Stimulated activated naive CD8-positive, alpha-beta T cell treated with anti-CD3 and anti-CD28 coated beads, Interleukin-15, amount 100 ng/mL, for 72 hours (primary cell): ENCODE measurements around the gene SRBD1.
"Not testable (repeated sequence)": the region's sequence is repeated elsewhere in the genome, so short reads cannot be mapped to it uniquely, and the experiment has no call there.

Experiments
- ATAC-seq: fragments of 150-1000 bp; cut with Tn5 transposase; 2 replicates; pipeline ENCODE4 v1.10.0; 2021; ENCODE audit warnings: mild to moderate bottlenecking, moderate library complexity
- DNase-seq, 2 donors: peaks; one replicate each; pipeline ENCODE4 v3.0.0; 2021 to 2022
- H3K27ac Mint-ChIP-seq, 2 donors: one replicate each; pipeline ENCODE4 v1.8.0; 2022; ENCODE audit warnings: mild to moderate bottlenecking in 2 of 2, mixed read lengths in 2 of 2, moderate library complexity in 2 of 2
- H3K27me3 Mint-ChIP-seq: one replicate; pipeline ENCODE4 v1.8.0; 2022; ENCODE audit warnings: mixed read lengths
- H3K4me1 Mint-ChIP-seq: one replicate; pipeline ENCODE4 v1.8.0; 2022; ENCODE audit warnings: mild to moderate bottlenecking, mixed read lengths
- H3K4me3 Mint-ChIP-seq, 2 donors: one replicate each; pipeline ENCODE4 v1.8.0; 2022; ENCODE audit warnings: mild to moderate bottlenecking in 2 of 2, mixed read lengths in 2 of 2, moderate library complexity in 1 of 2
- H3K9me3 Mint-ChIP-seq, 2 donors: one replicate each; pipeline ENCODE4 v1.8.0; 2022; ENCODE audit warnings: mixed read lengths in 2 of 2

SRBD1 gene

GRCh38 chr2:45448217-45448616 lies 162.8 kb downstream of the SRBD1 start:
- no peak for ATAC-seq
- Mint-ChIP-seq H3K4me3 (no peak overlapping the region), H3K27ac (no peak overlapping the region), H3K9me3 (no peaks in the 10 kb centered on the region), H3K4me1 (no peaks in the 10 kb centered on the region), H3K27me3 (no peaks in the 10 kb centered on the region)
- DNase-seq, result no peak

- Mint-ChIP-seq H3K4me1 (no peaks in the 10 kb centered on the region), H3K27me3 (no peaks in the 10 kb centered on the region), H3K4me3 (no peak overlapping the region), H3K27ac (no peak overlapping the region), H3K9me3 (no peaks in the 10 kb centered on the region)
- no peak for ATAC-seq
- no peak for DNase-seq
Observed at GRCh38 chr2:45446016-45446415, 165.1 kb downstream of the SRBD1 start.

GRCh38 chr2:45445037-45445436 lies 166.0 kb downstream of the SRBD1 start:
- DNase-seq, result no peak
- Mint-ChIP-seq H3K4me3 (no peak overlapping the region), H3K27me3 (no peaks in the 10 kb centered on the region), H3K4me1 (no peaks in the 10 kb centered on the region), H3K9me3 (no peaks in the 10 kb centered on the region), H3K27ac (no peak overlapping the region)
- ATAC-seq, result no peak

- no peak overlapping the region for H3K4me3 Mint-ChIP-seq
- no peaks in the 10 kb centered on the region for H3K27me3 Mint-ChIP-seq
- H3K9me3 Mint-ChIP-seq, result peaks cover 5 to 9% of the 10 kb centered on the region in 2 donors
- DNase-seq (no peak), ATAC-seq (no peak)
- no peaks in the 10 kb centered on the region for H3K4me1 Mint-ChIP-seq
- no peak overlapping the region for H3K27ac Mint-ChIP-seq
Observed at GRCh38 chr2:45443012-45443411, 168.1 kb downstream of the SRBD1 start.

GRCh38 chr2:45442026-45442425 lies 169.0 kb downstream of the SRBD1 start:
- Mint-ChIP-seq H3K27ac (no peak overlapping the region), H3K4me1 (no peaks in the 10 kb centered on the region), H3K27me3 (no peaks in the 10 kb centered on the region), H3K9me3 (peaks cover 14 to 16% of the 10 kb centered on the region in 2 donors), H3K4me3 (no peak overlapping the region)
- DNase-seq (no peak), ATAC-seq (no peak)

- no peak for DNase-seq
- Mint-ChIP-seq H3K9me3 (peaks cover 14 to 18% of the 10 kb centered on the region in 2 donors), H3K27ac (no peak overlapping the region), H3K4me1 (peaks cover under 1% of the 10 kb centered on the region), H3K4me3 (no peak overlapping the region), H3K27me3 (no peaks in the 10 kb centered on the region)
- no peak for ATAC-seq
Observed at GRCh38 chr2:45441571-45441970, 169.5 kb downstream of the SRBD1 start.

- H3K27ac Mint-ChIP-seq, result no peak overlapping the region
- H3K9me3 Mint-ChIP-seq, result peaks cover 14 to 23% of the 10 kb centered on the region in 2 donors
- H3K4me1 Mint-ChIP-seq, result peaks cover 6% of the 10 kb centered on the region
- ATAC-seq, result no peak
- H3K4me3 Mint-ChIP-seq, result no peak overlapping the region
- H3K27me3 Mint-ChIP-seq, result no peaks in the 10 kb centered on the region
- DNase-seq, result no peak
Observed at GRCh38 chr2:45439788-45440773, 171.0 kb downstream of the SRBD1 start.

- Mint-ChIP-seq H3K4me1 (peaks cover 6% of the 10 kb centered on the region), H3K4me3 (no peak overlapping the region), H3K9me3 (peaks cover 14 to 23% of the 10 kb centered on the region in 2 donors), H3K27me3 (no peaks in the 10 kb centered on the region), H3K27ac (no peak overlapping the region)
- no peak for DNase-seq
- no peak for ATAC-seq
Observed at GRCh38 chr2:45438872-45439665, 172.0 kb downstream of the SRBD1 start.

- no peaks in the 10 kb centered on the region for H3K27me3 Mint-ChIP-seq
- H3K4me3 Mint-ChIP-seq, result no peak overlapping the region
- H3K9me3 Mint-ChIP-seq, result peaks cover 16 to 23% of the 10 kb centered on the region in 2 donors
- ATAC-seq (no peak), DNase-seq (no peak)
- H3K27ac Mint-ChIP-seq, result no peak overlapping the region
- peaks cover 6% of the 10 kb centered on the region for H3K4me1 Mint-ChIP-seq
Observed at GRCh38 chr2:45436456-45436855, 174.6 kb downstream of the SRBD1 start.

GRCh38 chr2:45435316-45435715 lies 175.8 kb downstream of the SRBD1 start:
- ATAC-seq (no peak), DNase-seq (no peak)
- Mint-ChIP-seq H3K4me1 (peaks cover 6% of the 10 kb centered on the region), H3K9me3 (peaks cover 23 to 27% of the 10 kb centered on the region in 2 donors), H3K27ac (no peak overlapping the region), H3K27me3 (no peaks in the 10 kb centered on the region), H3K4me3 (no peak overlapping the region)

GRCh38 chr2:45433363-45433762 lies 177.7 kb downstream of the SRBD1 start:
- Mint-ChIP-seq H3K27ac (no peak overlapping the region), H3K27me3 (no peaks in the 10 kb centered on the region), H3K9me3 (peaks cover 17 to 30% of the 10 kb centered on the region in 2 donors), H3K4me3 (no peak overlapping the region), H3K4me1 (peaks cover 6% of the 10 kb centered on the region)
- DNase-seq (no peak), ATAC-seq (no peak)

GRCh38 chr2:45432406-45432805 lies 178.7 kb downstream of the SRBD1 start:
- ATAC-seq, result no peak
- no peak overlapping the region for H3K4me3 Mint-ChIP-seq
- no peak overlapping the region for H3K27ac Mint-ChIP-seq
- DNase-seq, result no peak
- peaks cover 11 to 25% of the 10 kb centered on the region in 2 donors for H3K9me3 Mint-ChIP-seq
- H3K27me3 Mint-ChIP-seq, result no peaks in the 10 kb centered on the region
- H3K4me1 Mint-ChIP-seq, result peaks cover 10% of the 10 kb centered on the region

GRCh38 chr2:45426025-45426424 lies 185.0 kb downstream of the SRBD1 start:
- peaks cover 0 to 15% of the 10 kb centered on the region in 2 donors for H3K9me3 Mint-ChIP-seq
- not testable (repeated sequence) for H3K27ac Mint-ChIP-seq, H3K27me3 Mint-ChIP-seq, H3K4me1 Mint-ChIP-seq, ATAC-seq, DNase-seq, H3K4me3 Mint-ChIP-seq

- Mint-ChIP-seq H3K27me3 (no peaks in the 10 kb centered on the region), H3K4me1 (peaks cover 3% of the 10 kb centered on the region), H3K27ac (no peak overlapping the region), H3K9me3 (no peaks in the 10 kb centered on the region), H3K4me3 (no peak overlapping the region)
- DNase-seq (no peak), ATAC-seq (no peak)
Observed at GRCh38 chr2:45422921-45423320, 188.1 kb downstream of the SRBD1 start.

GRCh38 chr2:45418532-45418931 lies 192.5 kb downstream of the SRBD1 start:
- Mint-ChIP-seq H3K4me1 (no peaks in the 10 kb centered on the region), H3K27me3 (no peaks in the 10 kb centered on the region), H3K4me3 (no peak overlapping the region), H3K27ac (no peak overlapping the region), H3K9me3 (no peaks in the 10 kb centered on the region)
- DNase-seq (no peak), ATAC-seq (no peak)
